Dermis microvascular lymphatic vessel endothelial cell (primary cell): ENCODE results near the gene B9D2. TPM values are rescaled to one million over a fixed set of nuclear protein-coding genes. Genes with fewer than 3 reads are reported as not detected.
"Not testable (repeated sequence)": the region's sequence is repeated elsewhere in the genome, so short reads cannot be mapped to it uniquely, and the experiment has no call there.

Source experiments
- DNase-seq, 2 donors: peaks; one replicate each; pipeline versions ENCODE4 v3.0.0 to v3.0.0-alpha.2; 2010; ENCODE audit warnings: low read depth in 2 of 2
- total RNA-seq: library from RNA; depleted of rRNA; stranded (reverse); fragments of >200 nt; gene quantifications from 2 replicates; pipeline ENCODE4 v1.2.1, GENCODE V29; 2014

B9D2 gene
- total RNA-seq, 1 donor from 2014 or later: 6.7 TPM

GRCh38 chr19:41355035-41355434 is 8.9 kb downstream of the B9D2 start:
- no peak for DNase-seq

DNA sequence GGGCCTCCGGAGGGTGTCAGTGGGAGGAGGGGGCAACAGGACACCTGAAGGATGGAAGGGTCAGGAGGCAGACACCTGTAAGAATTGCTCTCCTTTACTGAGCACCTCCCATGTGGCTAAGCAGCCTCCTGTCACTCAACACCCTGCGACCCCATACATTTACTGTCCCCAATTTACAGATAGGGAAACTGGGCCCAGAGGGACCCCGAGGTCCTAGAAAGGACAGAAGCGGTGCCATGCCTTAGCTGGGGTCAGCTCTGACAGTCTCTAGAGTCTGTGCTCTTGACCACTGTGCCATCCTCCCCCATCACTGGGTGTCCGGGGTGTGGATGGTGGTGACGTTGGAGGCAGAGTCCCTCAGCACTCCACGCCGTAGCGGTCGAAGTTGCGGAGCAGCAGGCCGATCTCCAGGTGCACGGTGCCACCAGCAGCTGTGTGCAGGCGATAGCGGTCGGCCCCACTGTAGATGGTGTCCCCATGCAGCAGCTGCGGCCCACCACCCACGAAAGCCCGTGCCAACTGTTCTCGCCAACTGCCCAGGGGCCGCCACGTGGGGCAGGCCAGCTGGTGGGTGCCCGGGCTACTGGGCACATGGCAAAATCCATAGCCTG is 9.5 kb downstream of the B9D2 start:
- no peak for DNase-seq

GRCh38 chr19:41353466-41354342 is 10.2 kb downstream of the B9D2 start, which contains the start of gene TGFB1:
Gene TGFB1 (minus strand): TSS chr19:41353922. CDS start chr19:41353044, 878 bp downstream.
- peak; percentile 55 to 90 for DNase-seq

GRCh38 chr19:41352609-41353465 is 11.1 kb downstream of the B9D2 start:
- DNase-seq: peak in 1 of 2 donors; percentile 67

GRCh38 chr19:41352279-41352608 is 11.7 kb downstream of the B9D2 start:
- no peak for DNase-seq

DNA sequence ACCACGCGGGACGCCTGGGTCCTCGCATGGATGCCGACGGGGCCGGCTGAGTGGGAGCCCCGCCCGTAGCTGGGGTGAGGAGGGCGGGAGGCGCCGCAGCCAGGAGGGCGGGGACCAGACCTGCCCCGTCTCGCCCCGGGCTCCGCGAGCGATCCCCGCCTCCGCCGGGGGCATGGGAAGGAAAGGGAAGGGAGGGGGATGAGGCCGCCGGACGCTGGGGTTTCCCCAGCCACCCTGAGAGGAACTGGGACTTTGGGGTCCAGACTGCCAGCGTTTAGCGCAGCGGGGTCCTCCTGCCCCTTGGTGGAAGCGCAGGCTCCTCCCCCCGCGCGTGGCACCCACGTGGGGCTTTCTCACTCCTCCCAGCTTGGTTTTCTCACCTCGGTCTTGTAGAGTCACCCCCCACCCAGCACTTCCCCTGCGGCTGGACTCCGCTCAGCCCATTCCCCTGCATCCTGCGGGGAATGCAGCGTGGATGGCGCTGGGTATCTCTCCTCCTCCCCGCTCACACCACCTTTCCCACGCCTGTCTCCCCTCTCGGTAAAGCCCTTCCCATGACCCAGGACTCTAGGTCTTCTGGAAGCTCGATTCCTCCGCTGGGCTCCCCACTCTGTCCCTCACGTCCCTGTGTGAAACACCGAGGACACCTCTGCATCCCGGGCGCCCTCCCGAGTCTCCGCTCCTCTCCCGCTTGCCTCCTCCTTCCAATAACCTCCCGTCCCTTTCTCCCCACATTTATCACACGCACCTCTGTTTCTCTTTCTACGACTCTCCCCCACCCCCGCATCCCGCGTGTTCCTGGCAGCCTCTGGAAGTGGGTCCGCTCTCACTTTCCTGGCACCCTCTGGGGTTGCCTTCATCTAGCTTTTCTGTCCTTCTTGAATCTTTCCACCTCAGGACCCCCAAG is 12.4 kb downstream of the B9D2 start:
- DNase-seq: peak in 1 of 2 donors; percentile 85

DNA sequence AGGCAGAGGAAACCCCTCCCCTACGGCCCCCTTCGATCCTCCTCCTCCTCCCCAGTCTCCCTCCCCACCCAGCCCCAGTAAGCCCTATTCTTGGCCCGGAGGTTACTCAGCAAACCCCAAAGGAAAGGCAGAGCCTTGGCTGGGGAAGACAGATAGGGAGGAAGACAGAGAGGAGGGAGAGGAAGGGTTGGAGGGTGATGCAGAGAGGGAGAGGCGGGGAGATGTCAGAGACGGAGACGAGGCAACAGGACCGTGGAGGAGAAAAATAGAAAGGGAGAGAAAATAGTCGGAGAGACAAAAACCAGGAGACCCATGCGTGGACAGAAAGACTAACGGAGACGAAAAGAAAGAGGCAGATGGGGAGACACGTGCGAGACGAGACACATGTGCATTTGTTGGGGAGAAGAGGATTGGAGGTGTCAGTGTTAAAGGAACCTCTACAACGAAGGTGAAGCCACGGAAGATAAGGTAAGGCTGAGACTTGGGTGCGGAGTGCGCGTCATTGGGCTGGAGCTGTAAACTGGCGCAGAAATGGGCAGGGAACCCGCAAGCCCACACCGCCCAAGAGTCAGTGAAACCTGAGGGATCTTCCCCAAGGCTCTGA is 13.1 kb downstream of the B9D2 start:
- DNase-seq: peak in 1 of 2 donors; percentile 50

DNA sequence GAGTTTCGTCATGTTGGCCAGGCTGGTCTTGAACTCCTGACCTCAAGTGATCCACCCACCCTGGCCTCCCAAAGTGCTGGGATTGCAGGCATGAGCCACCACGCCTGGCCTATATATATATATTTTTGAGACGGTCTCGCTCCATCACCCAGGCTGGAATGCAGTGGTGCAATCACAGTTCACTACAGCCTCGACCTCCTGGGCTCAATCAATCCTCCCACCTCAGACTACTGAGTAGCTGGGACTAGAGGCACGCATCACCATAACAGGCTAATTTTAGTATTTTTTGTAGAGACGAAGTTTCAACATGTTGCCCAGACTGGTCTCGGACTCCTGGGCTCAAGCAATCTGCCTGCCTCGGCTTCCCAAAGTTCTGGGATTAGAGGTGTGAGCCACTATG is 17.0 kb downstream of the B9D2 start:
- not testable (repeated sequence) for DNase-seq

- no peak for DNase-seq
Observed at GRCh38 chr19:41344162-41344561, 19.8 kb downstream of the B9D2 start.

DNA sequence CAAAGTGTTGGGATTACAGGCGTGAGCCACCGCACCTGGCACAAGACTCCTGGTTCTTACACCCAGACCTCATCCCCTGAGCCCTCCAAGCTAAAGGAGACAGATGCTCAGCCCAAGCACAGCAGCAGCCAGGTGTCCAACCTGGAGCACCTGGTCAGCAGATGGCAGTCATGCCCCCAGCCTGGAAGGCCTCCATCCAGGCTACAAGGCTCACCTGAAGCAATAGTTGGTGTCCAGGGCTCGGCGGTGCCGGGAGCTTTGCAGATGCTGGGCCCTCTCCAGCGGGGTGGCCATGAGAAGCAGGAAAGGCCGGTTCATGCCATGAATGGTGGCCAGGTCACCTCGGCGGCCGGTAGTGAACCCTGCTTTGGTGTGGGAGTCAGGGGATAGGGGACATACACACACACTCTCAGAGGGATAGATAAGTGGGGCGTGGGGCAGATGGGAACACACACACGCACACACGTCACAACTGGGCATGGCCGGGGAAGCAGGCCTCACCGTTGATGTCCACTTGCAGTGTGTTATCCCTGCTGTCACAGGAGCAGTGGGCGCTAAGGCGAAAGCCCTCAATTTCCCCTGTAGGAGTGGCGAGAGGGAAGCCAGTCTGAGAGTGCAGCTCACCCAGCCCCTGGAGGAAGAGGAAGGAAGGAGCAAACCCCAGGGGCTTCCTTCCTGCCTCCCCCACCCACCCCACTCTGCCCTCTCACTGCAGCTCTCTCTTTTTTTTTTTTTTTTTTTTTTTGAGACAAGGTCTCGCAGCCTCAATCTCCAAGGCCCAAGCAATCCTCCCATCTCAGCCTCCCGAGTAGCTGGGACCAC is 22.1 kb downstream of the B9D2 start:
- DNase-seq: no peak

GRCh38 chr19:41339936-41340335 is 24.0 kb downstream of the B9D2 start:
- no peak for DNase-seq

GRCh38 chr19:41335467-41335866 is 28.5 kb downstream of the B9D2 start:
- DNase-seq: no peak

GRCh38 chr19:41334793-41335192 is 29.2 kb downstream of the B9D2 start:
- DNase-seq: peak in 1 of 2 donors; percentile 47

- DNase-seq: no peak
Observed at GRCh38 chr19:41332468-41332867, 31.5 kb downstream of the B9D2 start.

DNA sequence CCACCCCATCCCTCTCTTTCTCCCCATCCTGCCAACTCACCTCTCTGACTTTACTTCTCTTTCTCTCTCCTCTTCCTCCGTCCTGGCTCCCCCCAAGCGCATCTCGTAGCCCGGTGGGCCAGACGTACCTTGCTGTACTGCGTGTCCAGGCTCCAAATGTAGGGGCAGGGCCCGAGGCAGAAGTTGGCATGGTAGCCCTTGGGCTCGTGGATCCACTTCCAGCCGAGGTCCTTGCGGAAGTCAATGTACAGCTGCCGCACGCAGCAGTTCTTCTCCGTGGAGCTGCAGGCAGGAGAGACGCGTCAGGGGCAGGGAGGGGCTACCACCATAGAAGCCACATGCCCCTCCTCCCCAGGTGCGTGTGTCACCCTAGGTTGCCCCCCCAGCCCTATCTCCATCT is 31.9 kb downstream of the B9D2 start:
- DNase-seq: no peak

GRCh38 chr19:41330946-41331678 is 32.8 kb downstream of the B9D2 start:
- DNase-seq: no peak

- no peak for DNase-seq
Observed at GRCh38 chr19:41330481-41330880, 33.5 kb downstream of the B9D2 start.

DNA sequence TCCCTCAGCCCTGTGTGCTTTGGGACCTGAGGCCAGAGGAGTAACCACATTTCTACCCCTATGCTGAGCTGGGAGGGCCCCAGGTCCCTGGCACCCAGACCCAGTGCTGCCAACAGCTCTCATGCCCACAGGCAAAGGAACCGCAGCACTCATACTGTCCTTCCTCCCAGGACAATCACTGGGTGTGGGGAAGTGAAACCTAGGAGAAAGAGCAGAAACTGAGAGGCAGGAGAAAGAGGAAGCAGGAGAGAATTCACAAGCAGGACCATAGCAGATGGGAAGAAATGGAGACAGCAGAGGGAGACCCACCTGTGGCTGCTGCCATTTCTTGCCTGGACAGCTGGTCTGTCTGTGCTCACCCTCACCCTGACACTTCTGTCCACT is 35.1 kb downstream of the B9D2 start:
- DNase-seq: no peak
